IPS-NIHi7 (cell line): ENCODE results near the gene NKX2-3.

Source experiments
- DNase-seq: peaks from one replicate; pipeline ENCODE4 v3.0.0; 2012; ENCODE audit warnings: mixed read lengths; ENCODE audit errors: extremely low spot score

The NKX2-3 gene

DNA sequence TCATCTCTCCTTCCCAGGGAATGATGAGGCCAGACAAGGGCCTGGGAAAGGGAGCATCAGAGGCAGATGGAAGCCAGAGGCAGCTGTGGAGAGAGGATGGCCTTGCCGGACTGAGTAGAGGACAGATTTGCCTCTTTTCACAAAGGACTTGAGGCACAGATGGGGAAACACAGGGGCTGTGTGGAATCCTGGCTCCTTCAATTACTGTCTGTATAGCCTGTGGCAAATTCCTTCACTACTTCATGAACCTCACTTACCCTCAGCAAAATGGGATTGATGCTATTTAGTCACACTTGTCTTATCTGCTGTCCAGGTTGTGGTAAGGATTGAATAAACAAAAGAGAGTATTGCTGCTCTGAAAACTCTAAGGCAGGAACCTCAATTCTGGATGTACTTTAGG lies 47.2 kb downstream of the NKX2-3 start:
- DNase-seq, result no peak

GRCh38 chr10:99582255-99582770 lies 49.6 kb downstream of the NKX2-3 start:
- no peak for DNase-seq

DNA sequence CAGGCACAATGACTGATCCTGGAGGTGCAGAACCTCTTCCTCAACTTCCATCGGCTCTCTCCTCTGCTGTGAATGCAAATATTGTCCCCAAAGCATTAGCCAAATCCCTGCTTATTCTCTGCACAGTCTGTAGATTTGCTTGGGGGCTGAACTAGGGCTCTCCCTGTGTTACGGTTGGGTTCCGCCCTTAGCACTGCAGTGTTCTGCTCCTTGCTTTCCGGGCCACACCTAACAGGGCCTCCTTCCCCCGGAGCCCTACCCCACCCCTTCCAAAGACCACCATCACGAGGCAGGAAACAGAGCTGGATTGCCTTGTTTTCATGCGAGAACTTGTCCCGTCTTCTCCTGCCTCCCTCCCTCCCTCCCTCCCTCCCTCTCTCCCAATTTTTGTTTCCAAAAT lies 50.9 kb downstream of the NKX2-3 start:
- no peak for DNase-seq
